Islet of Langerhans (tissue), 1 donor: Measurements from ENCODE around the gene ZNF341.
A peak's percentile ranks its signal among the peaks of the same experiment; 100 is the strongest.
"Not testable (repeated sequence)": the region's sequence is repeated elsewhere in the genome, so short reads cannot be mapped to it uniquely, and the experiment has no call there.

Source experiments
- FAIRE-seq: peaks from one replicate; lab custom pipeline; 2011; peaks lifted over from hg19 to GRCh38; lab: Jason Lieb, UNC

ZNF341 gene

GRCh38 chr20:33770005-33770404, 38.2 kb downstream of the ZNF341 start:
- no peak for FAIRE-seq

- FAIRE-seq: no peak
These were observed 40.1 kb downstream of the ZNF341 start for GRCh38 chr20:33771938-33772337.

GRCh38 chr20:33772439-33772838, 40.6 kb downstream of the ZNF341 start:
- FAIRE-seq: no peak

GRCh38 chr20:33773412-33774089, 41.8 kb downstream of the ZNF341 start:
- no peak for FAIRE-seq

- no peak for FAIRE-seq
These were observed 46.0 kb downstream of the ZNF341 start for GRCh38 chr20:33777816-33778215.

GRCh38 chr20:33781133-33781532, 49.3 kb downstream of the ZNF341 start:
- no peak for FAIRE-seq

- FAIRE-seq: no peak
These were observed 50.1 kb downstream of the ZNF341 start for GRCh38 chr20:33781945-33782344.

- no peak for FAIRE-seq
These were observed 51.5 kb downstream of the ZNF341 start for GRCh38 chr20:33783256-33783655.

- FAIRE-seq: no peak
These were observed 52.0 kb downstream of the ZNF341 start for GRCh38 chr20:33783818-33784217.

GRCh38 chr20:33784225-33784624, 52.4 kb downstream of the ZNF341 start:
- FAIRE-seq: no peak

- no peak for FAIRE-seq
These were observed 53.7 kb downstream of the ZNF341 start for GRCh38 chr20:33785503-33785902.

- FAIRE-seq: no peak
These were observed 55.6 kb downstream of the ZNF341 start for GRCh38 chr20:33787253-33787891.

- FAIRE-seq: no peak
These were observed 56.7 kb downstream of the ZNF341 start for GRCh38 chr20:33788351-33789049.

GRCh38 chr20:33789109-33789857, 57.5 kb downstream of the ZNF341 start:
- peak; percentile 47 for FAIRE-seq

- no peak for FAIRE-seq
These were observed 58.0 kb downstream of the ZNF341 start for GRCh38 chr20:33789858-33790182.

GRCh38 chr20:33790566-33790965, 58.8 kb downstream of the ZNF341 start:
- no peak for FAIRE-seq

GRCh38 chr20:33791021-33791420, 59.2 kb downstream of the ZNF341 start:
- FAIRE-seq: no peak

GRCh38 chr20:33791540-33791939, 59.7 kb downstream of the ZNF341 start:
- FAIRE-seq: no peak

- no peak for FAIRE-seq
These were observed 60.3 kb downstream of the ZNF341 start for GRCh38 chr20:33791959-33792597.

- FAIRE-seq: not testable (repeated sequence)
These were observed 60.8 kb downstream of the ZNF341 start for GRCh38 chr20:33792598-33792989.

GRCh38 chr20:33793011-33793931, 61.5 kb downstream of the ZNF341 start:
- FAIRE-seq: no peak
